DMS153 treated with DMSO at 0.1 percent for 48 hours (cell line): ENCODE measurements around the gene UROD.
"Not testable (repeated sequence)": the region's sequence is repeated elsewhere in the genome, so short reads cannot be mapped to it uniquely, and the experiment has no call there.

Source experiments
- DNase-seq: peaks from one replicate; lab custom pipeline; 2025; ENCODE audit not compliant: unreplicated experiment; lab: John Stamatoyannopoulos, UW

UROD gene

GRCh38 chr1:45038240-45038639 is 26.2 kb downstream of the UROD start:
- no peak for DNase-seq

GRCh38 chr1:45038661-45039364 is 26.8 kb downstream of the UROD start:
- DNase-seq: no peak

- DNase-seq: no peak
Observed at GRCh38 chr1:45040297-45040696, 28.2 kb downstream of the UROD start.

GRCh38 chr1:45043094-45043493 is 31.0 kb downstream of the UROD start:
- no peak for DNase-seq

- DNase-seq: no peak
Observed at GRCh38 chr1:45044916-45045315, 32.9 kb downstream of the UROD start.

GRCh38 chr1:45047032-45047431 is 35.0 kb downstream of the UROD start:
- DNase-seq: no peak

- no peak for DNase-seq
Observed at GRCh38 chr1:45051005-45051772, 39.1 kb downstream of the UROD start.

- DNase-seq: no peak
Observed at GRCh38 chr1:45057542-45057941, 45.5 kb downstream of the UROD start.

GRCh38 chr1:45059829-45060228 is 47.8 kb downstream of the UROD start:
- no peak for DNase-seq

GRCh38 chr1:45062463-45062862 is 50.4 kb downstream of the UROD start:
- not testable (repeated sequence) for DNase-seq

- no peak for DNase-seq
Observed at GRCh38 chr1:45065083-45065482, 53.0 kb downstream of the UROD start.
